OCI-LY1 (cell line): ENCODE data around the gene MED13L.

Experiments
- EZH2 ChIP-seq: fragments of 200-600 bp; sonication (generic), shearing (Covaris generic); IDR thresholded peaks from 2 replicates; pipeline ENCODE4 v1.8.0; 2017; ENCODE audit warnings: borderline replicate concordance, mixed run types, mild to moderate bottlenecking, antibody characterized with exemption, low read length, moderate library complexity, mixed read lengths
- TF ChIP-seq, protein P1 (sequence below): fragments of 200-600 bp; sonication (generic), shearing (Covaris generic); IDR thresholded peaks from 2 replicates; pipeline ENCODE4 v1.5.1; 2017; ENCODE audit warnings: mild to moderate bottlenecking, antibody characterized with exemption, low read length, moderate library complexity, mixed read lengths

DNA sequence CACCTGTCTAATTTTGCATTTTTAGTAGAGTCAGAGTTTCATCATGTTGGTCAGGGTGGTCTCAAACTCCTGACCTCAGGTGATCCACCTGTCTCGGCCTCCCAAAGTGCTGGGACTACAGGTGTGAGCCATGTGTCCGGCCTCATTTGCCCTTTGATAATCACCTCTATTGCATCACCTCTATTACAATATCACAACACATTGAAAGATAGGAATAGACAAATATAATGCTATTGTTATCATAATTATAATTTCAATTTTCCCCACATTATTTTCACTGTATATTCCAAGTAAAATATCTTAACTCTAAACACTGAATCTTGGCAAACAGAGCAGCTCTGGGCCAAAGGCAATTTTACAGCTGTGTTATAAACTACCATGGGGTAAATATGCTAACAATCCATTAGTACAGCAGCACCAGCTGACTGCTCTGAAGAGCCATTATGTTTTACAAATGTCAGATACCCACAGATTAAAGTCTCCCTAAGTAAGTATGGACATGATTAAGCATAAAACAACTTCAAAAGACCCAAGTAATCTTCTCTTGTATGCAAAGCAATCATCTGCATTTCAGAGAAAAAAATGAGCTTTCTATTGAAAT is 173.2 kb downstream of the MED13L start:
- TF ChIP-seq, protein P1, sequence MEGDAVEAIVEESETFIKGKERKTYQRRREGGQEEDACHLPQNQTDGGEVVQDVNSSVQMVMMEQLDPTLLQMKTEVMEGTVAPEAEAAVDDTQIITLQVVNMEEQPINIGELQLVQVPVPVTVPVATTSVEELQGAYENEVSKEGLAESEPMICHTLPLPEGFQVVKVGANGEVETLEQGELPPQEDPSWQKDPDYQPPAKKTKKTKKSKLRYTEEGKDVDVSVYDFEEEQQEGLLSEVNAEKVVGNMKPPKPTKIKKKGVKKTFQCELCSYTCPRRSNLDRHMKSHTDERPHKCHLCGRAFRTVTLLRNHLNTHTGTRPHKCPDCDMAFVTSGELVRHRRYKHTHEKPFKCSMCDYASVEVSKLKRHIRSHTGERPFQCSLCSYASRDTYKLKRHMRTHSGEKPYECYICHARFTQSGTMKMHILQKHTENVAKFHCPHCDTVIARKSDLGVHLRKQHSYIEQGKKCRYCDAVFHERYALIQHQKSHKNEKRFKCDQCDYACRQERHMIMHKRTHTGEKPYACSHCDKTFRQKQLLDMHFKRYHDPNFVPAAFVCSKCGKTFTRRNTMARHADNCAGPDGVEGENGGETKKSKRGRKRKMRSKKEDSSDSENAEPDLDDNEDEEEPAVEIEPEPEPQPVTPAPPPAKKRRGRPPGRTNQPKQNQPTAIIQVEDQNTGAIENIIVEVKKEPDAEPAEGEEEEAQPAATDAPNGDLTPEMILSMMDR = no peak
- no peak for TF ChIP-seq EZH2
